Mesodermal cell (in vitro differentiated cells): Measurements from ENCODE around the gene DGKB.

ENCODE experiments used
- H3K27ac ChIP-seq: 2 replicates; pipeline ENCODE4 v1.7.0; 2013; ENCODE audit warnings: mild to moderate bottlenecking, low read depth, low read length, moderate library complexity; ENCODE audit not compliant: severe bottlenecking
- H3K36me3 ChIP-seq: 2 replicates; pipeline ENCODE4 v1.7.1; 2013; ENCODE audit warnings: mild to moderate bottlenecking, low read length, moderate library complexity; ENCODE audit not compliant: control insufficient read depth, insufficient read depth
- H3K4me1 ChIP-seq: one replicate; pipeline ENCODE4 v1.7.1; 2013; ENCODE audit warnings: mild to moderate bottlenecking, low read length; ENCODE audit not compliant: insufficient read depth, control insufficient read depth, poor library complexity, severe bottlenecking
- H3K4me3 ChIP-seq: 2 replicates; pipeline ENCODE4 v1.7.0; 2013; ENCODE audit warnings: low read length, control low read depth, mild to moderate bottlenecking; ENCODE audit not compliant: insufficient read depth, poor library complexity, severe bottlenecking; ENCODE audit errors: extremely low read depth
- H3K9me3 ChIP-seq: 2 replicates; pipeline ENCODE4 v1.7.1; 2013; ENCODE audit warnings: mild to moderate bottlenecking, low read length, moderate library complexity; ENCODE audit not compliant: control insufficient read depth
- WGBS, 2 experiments: methylation state at CpG; one replicate each; pipeline ENCODE4 v1.1.5; 2013; ENCODE audit warnings: missing lambda C conversion rate in 2 of 2; ENCODE audit not compliant: insufficient coverage in 2 of 2; 5-methylcytosine and 5-hydroxymethylcytosine counted together

The DGKB gene

GRCh38 chr7:14124716-14125115 is 777.8 kb downstream of the DGKB start:
- H3K36me3 ChIP-seq, result no peaks in the 10 kb centered on the region
- no peak overlapping the region for H3K27ac ChIP-seq
- no peak overlapping the region for H3K4me3 ChIP-seq
- H3K9me3 ChIP-seq, result no peaks in the 10 kb centered on the region
- H3K4me1 ChIP-seq, result no peaks in the 10 kb centered on the region
- 100% methylated on average over 1 of the region's 2 CpGs; no CpG with 5 or more reads in 1 of the 2 experiments for WGBS, 2 experiments

GRCh38 chr7:14123923-14124322 is 778.6 kb downstream of the DGKB start:
- Histone ChIP-seq H3K9me3 (no peaks in the 10 kb centered on the region), H3K36me3 (no peaks in the 10 kb centered on the region), H3K4me3 (no peak overlapping the region), H3K27ac (no peak overlapping the region), H3K4me1 (no peaks in the 10 kb centered on the region)
- WGBS, 2 experiments, result 71 to 100% methylated on average over 1 of the region's 1 CpG

- Histone ChIP-seq H3K9me3 (no peaks in the 10 kb centered on the region), H3K36me3 (no peaks in the 10 kb centered on the region), H3K27ac (no peak overlapping the region), H3K4me1 (no peaks in the 10 kb centered on the region), H3K4me3 (no peak overlapping the region)
- 83 to 89% methylated on average over 2 of the region's 2 CpGs for WGBS, 2 experiments
Measured at GRCh38 chr7:14115701-14116100, 786.9 kb downstream of the DGKB start.

- no peaks in the 10 kb centered on the region for H3K4me1 ChIP-seq
- H3K9me3 ChIP-seq, result no peaks in the 10 kb centered on the region
- H3K4me3 ChIP-seq, result no peak overlapping the region
- WGBS, 2 experiments, result 91 to 97% methylated on average over 1 to 3 of the region's 3 CpGs
- no peaks in the 10 kb centered on the region for H3K36me3 ChIP-seq
- H3K27ac ChIP-seq, result no peak overlapping the region
Measured at GRCh38 chr7:14104861-14105260, 797.7 kb downstream of the DGKB start.

- no peak overlapping the region for H3K4me3 ChIP-seq
- H3K36me3 ChIP-seq, result no peaks in the 10 kb centered on the region
- WGBS, 2 experiments, result no CpG with 5 or more reads among the region's 1 CpG
- H3K4me1 ChIP-seq, result no peaks in the 10 kb centered on the region
- no peak overlapping the region for H3K27ac ChIP-seq
- H3K9me3 ChIP-seq, result no peaks in the 10 kb centered on the region
Measured at GRCh38 chr7:14096159-14096558, 806.4 kb downstream of the DGKB start.

- H3K4me1 ChIP-seq, result no peaks in the 10 kb centered on the region
- 91 to 100% methylated on average over 4 of the region's 4 CpGs for WGBS, 2 experiments
- no peak overlapping the region for H3K4me3 ChIP-seq
- H3K9me3 ChIP-seq, result no peaks in the 10 kb centered on the region
- H3K36me3 ChIP-seq, result no peaks in the 10 kb centered on the region
- no peak overlapping the region for H3K27ac ChIP-seq
Measured at GRCh38 chr7:14095233-14095950, 807.2 kb downstream of the DGKB start.
